T-helper 1 cell (primary cell): Measurements from ENCODE around the gene SIMC1.
"Not testable (repeated sequence)": the region's sequence is repeated elsewhere in the genome, so short reads cannot be mapped to it uniquely, and the experiment has no call there.

Source experiments
- DNase-seq, 5 donors: peaks; one replicate each; pipeline ENCODE4 v3.0.0-alpha.2; 2012 to 2020
- total RNA-seq, 4 donors: gene quantifications; one replicate each; lab custom pipeline; 2026; lab: John Stamatoyannopoulos, UW

Gene SIMC1
- 9.7 to 17.9 (median 10.9) reads per million in 4 donors for total RNA-seq

- DNase-seq = peak; percentile 29 to 65 (median 48)
Observed at GRCh38 chr5:176237971-176238644, at the start of gene SIMC1. Gene SIMC1, plus strand, starts transcription at chr5:176238424. Its CDS starts 85 bp downstream, at chr5:176238509.

- DNase-seq = no peak
Observed at GRCh38 chr5:176188506-176189193, 49.6 kb upstream of the SIMC1 start.

GRCh38 chr5:176189857-176190256, 48.4 kb upstream of the SIMC1 start:
- no peak for DNase-seq

- DNase-seq = no peak
Observed at GRCh38 chr5:176190886-176191755, 47.1 kb upstream of the SIMC1 start.

- DNase-seq = no peak
Observed at GRCh38 chr5:176192094-176192721, 46.0 kb upstream of the SIMC1 start.

GRCh38 chr5:176192722-176193117, 45.5 kb upstream of the SIMC1 start:
- DNase-seq = not testable (repeated sequence)

GRCh38 chr5:176193636-176194035, 44.6 kb upstream of the SIMC1 start:
- DNase-seq = not testable (repeated sequence)

GRCh38 chr5:176194238-176195083, 43.8 kb upstream of the SIMC1 start:
- not testable (repeated sequence) for DNase-seq

- not testable (repeated sequence) for DNase-seq
Observed at GRCh38 chr5:176195084-176195413, 43.2 kb upstream of the SIMC1 start.

- not testable (repeated sequence) for DNase-seq
Observed at GRCh38 chr5:176195487-176196207, 42.6 kb upstream of the SIMC1 start.

GRCh38 chr5:176196781-176197180, 41.4 kb upstream of the SIMC1 start:
- DNase-seq = not testable (repeated sequence)

- DNase-seq = not testable (repeated sequence)
Observed at GRCh38 chr5:176197234-176197858, 40.9 kb upstream of the SIMC1 start.

- not testable (repeated sequence) for DNase-seq
Observed at GRCh38 chr5:176198299-176198698, 39.9 kb upstream of the SIMC1 start.

GRCh38 chr5:176198991-176199733, 39.1 kb upstream of the SIMC1 start:
- DNase-seq = not testable (repeated sequence)

- not testable (repeated sequence) for DNase-seq
Observed at GRCh38 chr5:176199803-176200399, 38.3 kb upstream of the SIMC1 start.

GRCh38 chr5:176201811-176202210, 36.4 kb upstream of the SIMC1 start:
- no peak for DNase-seq

- DNase-seq = no peak
Observed at GRCh38 chr5:176203086-176203485, 35.1 kb upstream of the SIMC1 start.

GRCh38 chr5:176203535-176203934, 34.7 kb upstream of the SIMC1 start:
- not testable (repeated sequence) for DNase-seq

GRCh38 chr5:176214466-176215021, 23.7 kb upstream of the SIMC1 start:
- not testable (repeated sequence) for DNase-seq
